MM.1S (cell line): ENCODE measurements around the gene S100P.

ENCODE experiments used
- CTCF ChIP-seq: fragments of 300-600 bp; sonication (generic); IDR thresholded peaks from 2 replicates; pipeline ENCODE4 v1.5.1; 2016; ENCODE audit warnings: antibody characterized with exemption, low read length, mixed read lengths
- EZH2phosphoT487 ChIP-seq: fragments of 300-600 bp; sonication (generic); IDR thresholded peaks from 2 replicates; pipeline ENCODE4 v1.6.1; 2018; ENCODE audit warnings: antibody characterized with exemption, low read length

GRCh38 chr4:6716958-6717655 lies 23.4 kb downstream of the S100P start:
- TF ChIP-seq EZH2phosphoT487, result no peak
- TF ChIP-seq CTCF, result no peak
